ENCODE data around the gene SLC2A10.
"Not testable (repeated sequence)": the region's sequence is repeated elsewhere in the genome, so short reads cannot be mapped to it uniquely, and the experiment has no call there.

The SLC2A10 gene

DNA sequence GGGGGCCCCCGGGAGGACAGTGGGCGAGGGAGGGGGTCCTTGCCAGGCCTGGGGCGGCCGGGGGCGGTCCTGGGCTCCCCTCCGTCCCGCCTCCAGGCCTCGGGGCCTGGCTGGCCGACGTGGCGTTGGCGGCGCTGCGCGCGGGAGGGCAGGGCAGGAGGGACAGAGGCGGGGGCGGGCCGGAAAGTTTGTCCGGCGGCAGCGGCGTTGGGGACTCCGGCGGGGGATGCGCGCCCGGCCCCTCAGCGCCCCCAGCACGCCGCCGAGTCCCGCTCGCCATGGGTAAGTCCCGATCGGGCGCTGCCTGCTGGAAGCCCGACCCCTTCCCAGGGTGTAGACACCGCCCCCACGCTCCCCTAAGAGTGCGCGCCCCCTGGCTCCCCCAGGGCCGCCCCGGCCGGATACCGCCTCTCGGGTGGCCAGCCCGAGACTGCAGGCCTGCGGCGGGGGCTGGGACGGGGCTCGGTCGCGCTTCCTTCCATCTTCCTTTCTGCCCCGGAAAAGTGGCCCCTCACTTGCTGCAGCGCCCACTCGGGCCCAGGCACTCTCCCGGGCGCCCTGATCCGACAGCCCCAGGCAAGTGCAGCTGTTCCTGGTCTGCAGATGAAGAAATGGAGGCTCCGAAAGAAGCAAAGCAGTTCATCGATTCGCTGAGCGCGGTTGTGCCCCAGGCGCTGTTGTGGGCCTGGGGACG lies at the start of gene SLC2A10:
SLC2A10 (plus strand) TSS at position 191 of the 694 bp plus-strand sequence; CDS start at position 279, 88 bp downstream.
- no peak for DNase-seq (ENCODE audit: low read depth in 3 of 3)

DNA sequence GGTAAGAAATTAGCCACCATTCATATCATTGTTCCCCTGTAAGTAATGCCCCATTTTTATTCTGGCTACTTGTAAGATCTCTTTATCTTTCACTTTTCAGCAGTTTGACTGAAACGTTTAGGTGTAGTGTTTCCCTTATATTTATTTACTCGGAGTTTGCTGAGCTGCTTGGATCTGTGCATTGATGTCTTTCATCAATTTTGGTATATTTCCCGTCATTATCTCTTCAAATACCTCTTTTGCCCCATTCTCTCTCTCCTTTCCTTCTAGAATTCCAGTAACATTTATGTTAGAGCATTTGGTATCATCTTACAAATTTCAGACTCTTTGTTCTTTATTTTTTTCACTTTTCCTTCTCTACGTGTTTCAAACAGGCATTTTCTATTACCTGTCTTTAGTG lies 49.0 kb upstream of the SLC2A10 start:
- no peak for DNase-seq (ENCODE audit: low read depth in 3 of 3)

DNA sequence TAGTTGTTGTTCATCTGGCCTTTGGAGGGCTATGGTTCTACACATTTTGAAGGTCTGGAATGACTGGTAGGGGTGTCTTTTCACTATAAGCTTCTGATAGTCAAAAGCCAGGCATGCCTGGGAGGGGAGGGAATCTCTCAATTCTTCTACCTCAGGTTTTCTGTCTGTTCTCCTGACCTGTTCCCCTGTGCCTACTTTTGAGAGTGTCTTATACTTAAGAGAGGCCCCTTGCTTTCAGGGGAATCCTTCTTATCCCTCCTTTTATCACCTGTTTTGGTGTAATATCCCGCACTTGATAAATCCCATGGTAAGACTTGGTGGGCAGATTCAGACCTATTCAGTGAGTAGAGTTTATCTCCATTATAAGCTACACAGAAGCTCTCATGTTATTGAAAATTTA lies 47.8 kb upstream of the SLC2A10 start:
- DNase-seq (ENCODE audit: low read depth in 3 of 3) = no peak

DNA sequence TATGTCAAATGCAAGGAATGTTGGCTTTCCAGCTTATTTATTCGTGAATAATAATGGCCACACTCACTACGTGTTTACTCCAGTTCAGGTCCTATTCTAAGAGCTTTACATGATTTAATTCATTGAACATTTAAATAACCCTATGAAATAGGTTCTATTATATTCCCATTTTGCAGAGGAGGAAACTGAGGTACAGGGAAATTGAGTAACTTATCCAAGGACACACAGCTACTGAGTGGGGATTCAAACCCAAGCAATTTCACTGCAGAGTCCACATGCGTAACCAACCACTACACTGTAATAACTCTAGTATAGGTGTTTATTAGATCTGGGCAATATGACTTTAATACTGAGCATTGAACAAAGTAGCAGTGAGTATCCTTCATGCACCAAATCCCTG lies 45.9 kb upstream of the SLC2A10 start:
- DNase-seq (ENCODE audit: low read depth in 3 of 3) = no peak

DNA sequence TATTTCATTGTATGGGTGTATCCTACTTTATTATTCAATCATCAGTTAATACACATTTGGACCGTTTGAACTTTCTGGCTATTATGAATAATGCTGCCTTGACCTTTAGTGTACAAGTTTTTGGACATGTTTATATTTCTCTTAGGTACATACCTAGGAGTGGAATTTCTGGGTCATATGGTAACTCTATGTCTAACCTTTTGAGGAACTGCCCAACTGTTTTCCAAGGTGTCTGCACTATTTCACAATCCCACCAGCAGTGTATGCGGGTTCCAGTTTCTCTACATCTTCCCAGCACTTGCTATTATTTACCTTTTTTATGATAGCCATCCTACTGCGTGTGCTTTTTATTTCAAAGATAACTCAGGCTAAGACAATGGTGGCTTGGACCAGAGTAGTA lies 43.8 kb upstream of the SLC2A10 start:
- DNase-seq (ENCODE audit: low read depth in 3 of 3) = no peak

DNA sequence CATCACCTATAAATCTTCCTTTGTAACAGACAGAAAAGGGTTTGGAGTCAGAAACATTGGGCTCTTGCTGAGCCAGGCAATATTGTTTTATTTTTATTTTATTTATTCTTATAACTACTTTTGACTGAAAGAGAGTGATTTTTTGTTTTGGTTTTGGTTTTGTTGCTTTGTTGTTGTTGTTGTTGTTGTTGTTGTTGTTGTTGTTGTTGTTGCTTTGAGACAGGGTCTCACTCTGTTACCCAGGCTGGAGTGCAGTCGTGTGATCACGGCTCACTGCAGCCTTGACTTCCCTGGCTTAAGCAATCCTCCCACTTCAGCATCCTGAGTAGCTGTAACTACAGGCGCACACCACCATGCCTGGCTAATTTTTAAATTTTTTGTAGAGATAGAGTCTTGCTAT lies 43.1 kb upstream of the SLC2A10 start:
- no peak for DNase-seq (ENCODE audit: low read depth in 3 of 3)

DNA sequence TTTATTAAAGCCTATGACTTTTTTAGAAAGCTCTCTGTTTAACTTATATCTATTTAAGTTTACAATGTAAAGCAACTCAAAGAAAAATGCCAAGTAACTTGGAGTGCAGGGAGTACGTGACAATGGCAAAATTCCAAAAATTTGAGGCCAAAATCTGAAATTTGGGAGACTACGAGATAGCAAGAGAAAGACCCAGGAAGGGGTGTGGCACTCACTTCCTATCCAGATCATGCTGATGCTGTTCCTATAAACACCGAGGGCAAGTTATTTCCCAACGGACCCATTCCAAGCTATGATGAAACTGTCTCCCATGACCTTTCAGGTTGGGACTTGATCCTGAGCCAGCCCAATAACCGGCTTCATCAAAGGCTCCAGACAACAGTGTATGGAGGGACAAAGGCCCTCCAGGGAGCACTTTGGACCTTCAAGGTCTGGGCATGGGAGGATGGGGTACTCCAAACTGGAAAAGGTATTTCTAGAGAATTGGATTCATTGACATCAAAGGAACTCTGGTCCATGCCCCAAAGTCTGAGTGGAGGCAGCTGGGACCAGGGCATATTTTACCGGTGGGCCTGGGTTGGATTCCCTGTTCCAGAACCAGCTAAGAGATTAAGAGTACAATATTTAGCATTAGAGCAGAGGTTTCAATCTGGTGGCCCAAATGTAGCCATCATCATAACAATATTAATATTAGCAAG lies 42.5 kb upstream of the SLC2A10 start:
- DNase-seq (ENCODE audit: low read depth in 3 of 3) = no peak

DNA sequence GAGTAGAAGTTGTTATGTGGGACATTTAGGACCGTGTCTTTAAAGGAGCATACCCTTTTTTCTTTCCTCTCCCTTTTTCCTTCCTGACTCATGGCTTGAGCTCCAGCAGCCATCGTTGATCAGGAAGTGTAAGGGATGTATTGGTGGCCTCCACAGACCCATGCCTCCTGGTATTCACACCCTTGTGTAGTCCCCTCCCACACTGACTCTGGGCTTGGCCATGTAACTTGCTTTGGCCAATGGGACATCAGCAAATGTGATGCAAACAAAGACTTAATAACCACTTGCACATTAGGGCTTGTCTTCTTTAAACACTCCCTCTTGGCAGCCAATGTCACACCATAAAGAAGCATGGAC lies 39.2 kb upstream of the SLC2A10 start:
- no peak for DNase-seq (ENCODE audit: low read depth in 3 of 3)

DNA sequence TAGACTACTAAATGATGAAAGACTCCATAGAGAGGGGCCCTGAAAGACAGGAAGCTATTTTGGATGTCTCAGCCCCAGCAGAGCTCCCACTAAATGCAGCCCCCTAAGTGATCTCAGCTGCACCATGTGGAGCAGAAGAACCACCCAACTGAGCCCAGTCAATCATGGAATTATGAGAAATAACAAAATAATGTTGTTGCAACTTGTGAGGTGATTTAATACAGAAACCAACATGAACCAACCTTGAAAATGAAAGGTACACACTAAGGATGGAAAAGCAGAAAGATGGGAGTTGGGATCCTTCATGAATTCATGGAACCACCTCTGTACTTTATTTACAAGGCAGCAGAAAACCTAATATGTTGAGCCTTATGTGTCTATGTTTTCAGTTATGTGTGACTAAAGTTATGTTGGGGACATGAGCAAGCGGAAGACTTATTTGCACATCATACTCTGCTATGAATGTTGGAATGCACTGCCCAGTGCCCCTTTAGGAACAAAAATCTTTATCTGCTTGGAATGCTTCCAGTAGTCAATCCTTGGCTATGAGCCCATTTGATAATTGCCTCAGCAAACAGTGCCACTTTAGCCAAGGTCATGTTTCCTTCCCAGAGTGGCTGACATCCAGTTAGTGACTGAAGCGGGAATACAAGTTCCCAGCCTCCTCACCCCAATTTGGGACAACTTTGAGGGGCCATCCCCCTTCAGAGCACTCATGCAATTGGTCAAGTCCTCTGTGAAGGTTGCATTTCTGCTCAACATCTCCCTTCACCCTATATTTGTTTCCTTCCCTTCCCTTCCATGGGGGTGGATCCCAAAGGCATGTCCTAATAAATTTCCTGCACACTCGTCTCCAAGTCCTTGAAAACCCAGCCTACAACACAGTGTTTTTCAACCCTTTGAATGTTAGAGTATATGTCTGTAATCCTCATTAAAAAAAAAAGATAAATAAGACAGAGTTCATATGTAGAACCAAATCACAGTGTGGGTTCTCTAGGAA lies 38.6 kb upstream of the SLC2A10 start:
- no peak for DNase-seq (ENCODE audit: low read depth in 3 of 3)

DNA sequence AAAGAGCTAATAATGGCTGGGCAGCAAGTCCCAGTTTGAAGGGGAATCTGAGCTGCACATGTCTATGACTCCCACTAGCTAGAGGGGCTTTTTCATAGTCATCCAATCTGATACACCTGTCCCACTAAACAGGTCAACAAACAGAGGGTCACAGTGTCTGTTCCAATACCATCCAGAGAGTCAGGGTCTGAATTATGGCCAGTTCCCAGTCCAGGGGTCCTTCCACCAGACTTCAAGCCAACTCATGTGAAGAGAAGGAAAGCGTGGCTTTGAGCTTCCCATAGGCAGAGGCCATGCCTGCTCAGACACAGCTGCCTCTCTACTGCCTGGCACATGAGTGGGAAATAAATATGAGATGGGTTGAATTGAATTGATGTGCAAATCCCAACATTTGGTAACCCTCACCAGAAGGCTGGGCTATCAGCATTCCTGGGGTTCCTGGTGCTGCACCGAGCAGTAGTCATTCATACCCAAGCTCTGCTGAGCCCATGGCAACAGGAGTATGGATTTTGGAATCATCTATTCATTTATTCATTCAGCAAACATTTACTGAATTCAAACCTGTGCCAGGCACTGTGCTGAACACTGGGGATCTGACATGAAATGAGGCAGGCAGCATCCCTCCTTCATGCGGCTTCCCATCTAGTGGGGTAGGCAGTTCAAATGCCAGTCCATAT lies 37.4 kb upstream of the SLC2A10 start:
- no peak for DNase-seq (ENCODE audit: low read depth in 3 of 3)

DNA sequence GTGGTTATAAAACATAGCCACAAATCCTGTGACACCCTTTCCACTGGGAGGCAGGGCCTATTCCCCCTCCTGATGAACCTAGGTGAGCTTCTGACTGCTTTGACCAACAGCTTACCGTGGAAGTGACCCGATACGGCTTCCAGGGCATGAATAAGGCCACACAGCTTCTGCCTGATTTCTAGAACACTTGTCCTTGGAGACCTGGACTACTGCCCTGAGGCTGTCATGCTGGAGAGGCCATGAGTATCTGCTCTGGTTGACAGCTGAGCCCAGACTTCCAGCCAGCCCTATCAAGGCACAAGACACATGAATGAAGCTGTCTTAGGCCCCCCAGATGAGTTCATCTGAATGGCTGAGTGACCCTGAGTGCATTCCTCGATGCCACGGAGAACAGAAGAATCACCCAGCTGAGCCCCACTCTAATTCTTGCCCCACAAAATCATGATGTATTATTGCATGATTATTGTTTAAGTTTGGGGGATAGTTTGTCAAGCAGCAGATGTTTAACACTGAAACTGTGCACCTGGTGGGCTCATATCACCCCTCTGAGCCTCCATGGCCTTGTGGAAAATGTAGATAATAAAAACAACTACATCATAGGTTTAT lies 36.8 kb upstream of the SLC2A10 start:
- no peak for DNase-seq (ENCODE audit: low read depth in 3 of 3)

DNA sequence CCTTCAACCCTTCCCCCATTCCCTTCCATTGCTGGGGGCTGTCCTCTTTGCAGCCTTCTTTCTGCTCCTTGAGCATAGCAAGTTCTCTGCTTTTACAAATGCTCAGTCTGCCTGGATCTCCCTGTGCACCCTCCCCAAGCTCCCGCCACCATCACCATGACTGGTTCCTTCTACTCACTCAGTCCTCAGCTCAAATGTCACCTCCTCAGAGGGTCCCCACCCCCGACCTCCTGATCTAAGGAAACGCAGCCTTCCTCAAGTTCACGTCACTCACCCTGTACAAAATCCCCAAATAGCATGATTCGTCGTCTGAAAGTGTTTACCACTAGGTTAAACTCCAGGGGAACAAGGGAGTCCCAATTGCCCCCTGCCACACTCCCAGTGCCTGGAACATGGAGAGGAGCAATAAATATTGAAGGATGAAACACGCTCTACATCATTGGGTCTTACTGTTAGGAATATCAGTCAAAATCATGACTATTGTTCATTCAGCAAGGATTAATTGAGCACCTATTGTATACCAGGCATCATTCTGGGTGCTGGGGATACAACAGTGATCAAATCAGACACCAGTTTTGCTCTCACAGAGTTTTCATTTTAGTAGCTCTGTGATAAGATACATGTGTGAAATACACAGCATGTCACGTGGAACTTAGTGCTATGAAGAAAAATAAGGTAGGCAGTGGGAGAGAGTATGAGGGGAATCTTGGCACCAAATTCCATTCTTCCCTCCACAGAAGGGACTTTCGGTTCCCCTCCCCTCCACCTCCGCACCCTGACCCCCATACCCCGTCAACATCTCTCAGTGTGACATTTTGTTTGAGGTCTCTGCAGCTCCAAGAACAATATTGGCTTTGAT lies 35.8 kb upstream of the SLC2A10 start:
- no peak for DNase-seq (ENCODE audit: low read depth in 3 of 3)

DNA sequence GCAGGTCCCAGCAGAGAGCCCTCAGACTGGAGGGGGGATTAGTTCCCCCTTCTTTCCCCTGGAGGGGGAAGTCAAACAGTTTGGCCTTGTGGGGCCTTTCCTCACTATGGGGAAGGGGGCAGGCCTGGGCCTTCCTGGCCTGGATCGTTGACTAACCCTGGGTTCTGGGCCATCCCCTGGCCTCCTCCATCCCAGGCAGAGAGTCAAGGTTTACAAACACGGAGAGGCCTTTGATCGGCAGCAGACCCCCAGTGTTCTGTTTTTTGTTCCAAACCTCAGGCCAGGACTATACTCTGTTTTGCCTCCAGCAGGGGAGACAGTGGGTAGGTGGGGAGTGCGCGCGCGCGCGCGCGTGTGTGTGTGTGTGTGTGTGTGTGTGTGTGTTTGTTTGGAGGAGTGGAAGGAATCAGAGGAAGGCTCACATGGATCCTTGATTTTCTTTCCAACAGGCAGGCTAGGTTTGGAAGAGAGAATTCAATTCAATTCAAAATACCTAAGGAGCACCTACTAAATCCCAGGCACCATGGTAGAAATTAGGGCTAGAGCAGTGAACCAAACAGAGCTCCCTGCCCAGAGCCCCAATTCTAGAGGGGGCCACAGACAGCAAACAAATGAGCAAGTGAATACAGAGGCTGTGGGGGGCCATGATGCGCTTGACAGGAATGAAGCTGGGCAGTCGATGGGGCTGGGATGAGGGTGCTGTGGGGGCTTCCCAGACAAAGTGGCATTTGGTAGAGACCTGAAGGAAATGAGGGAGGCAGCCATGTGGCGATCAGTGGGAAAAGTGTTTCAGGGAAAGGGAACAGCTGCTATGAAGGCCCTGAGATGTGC lies 35.0 kb upstream of the SLC2A10 start:
- no peak for DNase-seq (ENCODE audit: low read depth in 3 of 3)

DNA sequence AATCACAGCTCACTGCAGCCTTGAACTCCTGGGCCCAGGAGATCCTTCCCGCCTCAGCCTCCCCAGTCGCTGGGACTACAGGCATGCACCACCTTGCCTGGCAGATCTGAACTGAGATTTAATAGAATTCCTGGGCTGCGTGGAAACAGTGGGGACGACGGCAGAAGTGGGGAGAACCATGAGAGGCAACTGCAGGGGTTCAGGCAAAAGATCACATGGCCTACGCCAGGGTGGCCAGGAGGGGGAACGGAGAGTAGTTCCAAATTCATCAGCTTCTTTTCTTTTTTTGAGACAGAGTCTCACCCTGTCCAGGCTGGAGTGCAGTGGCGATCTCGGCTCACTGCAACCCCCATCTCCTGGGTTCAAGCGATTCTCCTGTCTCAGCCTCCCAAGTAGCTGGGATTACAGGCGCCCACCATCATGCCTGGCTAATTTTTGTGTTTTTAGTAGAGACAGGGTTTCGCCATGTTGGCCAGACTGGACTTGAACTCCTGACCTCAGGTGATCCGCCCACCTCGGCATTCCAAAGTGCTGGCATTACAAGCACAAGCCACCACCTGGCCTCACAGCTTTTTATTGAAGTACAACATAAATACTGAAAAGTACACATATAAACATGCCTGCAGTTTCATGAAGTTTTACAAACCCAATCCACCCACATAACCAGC lies 32.7 kb upstream of the SLC2A10 start:
- DNase-seq (ENCODE audit: low read depth in 3 of 3) = not testable (repeated sequence)

DNA sequence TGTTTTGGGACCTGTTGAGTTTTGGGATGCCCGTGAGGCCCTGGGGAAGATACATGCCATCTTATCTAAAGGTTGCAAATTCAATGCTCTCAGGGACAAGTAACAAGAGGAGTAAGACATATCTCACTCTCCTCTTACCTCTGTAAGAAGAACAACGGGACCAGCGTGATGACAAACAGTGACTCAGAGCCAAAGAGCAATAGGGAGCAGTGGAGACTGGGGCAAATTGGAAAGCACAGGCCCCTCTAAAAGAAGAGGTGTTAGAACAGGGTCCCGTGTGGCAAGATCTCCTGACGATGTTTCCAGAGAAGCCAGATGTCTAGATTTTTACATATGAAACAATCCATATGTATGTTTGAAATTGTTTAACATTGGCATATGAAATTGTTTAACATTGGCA lies 31.8 kb upstream of the SLC2A10 start:
- no peak for DNase-seq (ENCODE audit: low read depth in 3 of 3)

DNA sequence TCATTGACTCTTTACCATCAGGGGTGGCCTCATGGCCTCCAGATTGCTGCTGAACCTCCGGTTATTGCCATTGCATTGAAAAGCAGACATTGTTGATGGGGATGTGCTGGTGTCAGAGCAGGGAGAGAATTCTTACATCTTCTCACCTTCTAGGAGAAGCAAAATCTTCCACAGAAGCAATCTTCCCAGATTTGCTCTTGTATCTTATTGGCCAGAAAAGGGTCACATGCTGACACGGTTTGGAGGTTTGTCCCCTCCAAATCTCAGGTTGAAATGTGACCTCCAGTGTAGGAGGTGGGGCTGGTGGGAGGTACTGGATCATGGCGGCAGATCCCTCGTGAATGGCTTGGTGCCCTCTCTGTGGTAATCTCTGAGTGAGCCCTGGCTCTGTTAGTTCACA lies 30.9 kb upstream of the SLC2A10 start:
- no peak for DNase-seq (ENCODE audit: low read depth in 3 of 3)

DNA sequence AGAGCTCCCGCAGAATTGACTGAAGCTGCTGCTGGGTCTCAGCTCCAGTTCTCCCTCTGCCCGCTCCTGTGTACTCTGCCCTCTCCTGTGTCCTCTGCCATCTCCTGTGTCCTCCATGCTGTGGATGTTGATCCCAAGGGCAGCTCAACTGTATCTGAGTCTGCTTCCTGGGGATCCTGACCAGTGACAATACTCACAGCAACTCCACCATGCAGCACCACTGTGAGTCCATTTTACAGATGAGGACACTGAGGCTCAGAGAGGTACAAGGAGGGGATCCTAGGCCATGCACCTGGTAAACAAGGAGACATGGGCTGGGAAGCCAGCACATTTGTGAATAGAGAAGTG lies 28.8 kb upstream of the SLC2A10 start:
- DNase-seq (ENCODE audit: low read depth in 3 of 3) = no peak

DNA sequence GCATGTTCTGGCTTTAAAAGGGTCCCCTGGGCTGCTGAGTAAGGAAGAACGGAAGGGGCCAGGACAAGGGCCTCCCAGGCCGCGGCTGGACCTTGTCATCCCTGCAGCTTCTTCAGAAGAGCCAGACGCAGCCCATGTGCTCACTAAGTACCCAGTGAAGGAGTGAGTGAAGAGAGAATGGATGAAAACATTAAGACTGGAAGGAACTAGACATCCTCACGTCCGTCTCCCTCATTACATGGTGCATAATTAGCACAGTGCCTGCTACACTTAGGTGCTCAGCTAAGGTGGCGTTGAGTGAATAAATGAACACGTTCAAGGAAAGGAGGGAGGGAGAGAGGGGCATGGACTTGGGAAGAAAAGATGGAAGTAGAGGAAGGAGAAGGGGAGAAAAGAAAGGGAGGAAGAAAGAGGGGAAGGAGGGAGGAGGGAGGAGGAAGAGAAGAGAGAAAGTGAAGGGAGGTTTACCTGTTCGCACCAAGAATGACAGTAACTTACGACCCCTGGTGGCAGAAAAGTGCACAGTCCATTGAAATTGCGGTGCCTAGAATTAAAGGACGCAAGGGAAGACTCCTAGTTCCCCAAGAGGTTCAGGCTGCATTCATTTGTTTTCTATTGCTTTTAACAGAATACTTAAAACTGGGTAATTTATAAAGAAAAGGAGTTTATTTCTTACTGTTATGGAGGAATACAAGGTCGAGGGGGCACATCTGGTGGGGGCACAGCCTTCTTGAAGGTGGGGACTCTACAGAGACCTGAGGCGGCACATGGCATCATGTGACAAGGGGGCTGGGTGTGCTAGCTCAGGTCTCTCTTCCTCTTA lies 28.2 kb upstream of the SLC2A10 start:
- peak; percentile 23 to 58 (median 48) for DNase-seq (ENCODE audit: low read depth in 3 of 3)
